Naive thymus-derived CD8-positive, alpha-beta T cell (primary cell): ENCODE measurements around the gene AGPAT3. TPM values are rescaled to one million over a fixed set of nuclear protein-coding genes. Genes with fewer than 3 reads are reported as not detected.

Experiments
- ATAC-seq, 2 donors: fragments of 150-1000 bp; cut with Tn5 transposase in 1 of 2; sonication (Bioruptor Pico), chemical (Tn5 transposase) in 1 of 2; 1 replicate in 1 of 2; 2 replicates in 1 of 2; pipeline ENCODE4 v1.10.0; 2021; ENCODE audit warnings: mild to moderate bottlenecking in 2 of 2, moderate library complexity in 2 of 2
- POLR2A ChIA-PET: fragments of 350-600 bp; sonication (Branson Sonifier 250); formaldehyde crosslinking; loops from one replicate; lab custom pipeline; 2021; ENCODE audit warnings: antibody characterized with exemption; lab: Charles Lee
- DNase-seq, 10 donors: peaks; one replicate each; pipeline versions ENCODE4 v3.0.0 to v3.0.0-alpha.2; 2020 to 2022
- H3K27ac Mint-ChIP-seq, 10 donors: one replicate each; pipeline ENCODE4 v1.8.0; 2020 to 2022; ENCODE audit warnings: mild to moderate bottlenecking in 10 of 10, mixed read lengths in 10 of 10, moderate library complexity in 4 of 10, inconsistent platforms in 1 of 10
- H3K27me3 Mint-ChIP-seq, 5 donors: one replicate each; pipeline ENCODE4 v1.8.0; 2021 to 2022; ENCODE audit warnings: mixed read lengths in 5 of 5
- H3K36me3 Mint-ChIP-seq, 3 donors: one replicate each; pipeline ENCODE4 v1.8.0; 2020 to 2022; ENCODE audit warnings: mixed read lengths in 3 of 3, mild to moderate bottlenecking in 2 of 3, inconsistent platforms in 1 of 3
- H3K4me1 Mint-ChIP-seq, 4 donors: one replicate each; pipeline ENCODE4 v1.8.0; 2021 to 2022; ENCODE audit warnings: mixed read lengths in 4 of 4
- H3K4me3 Mint-ChIP-seq, 10 donors: one replicate each; pipeline ENCODE4 v1.8.0; 2020 to 2022; ENCODE audit warnings: mild to moderate bottlenecking in 10 of 10, mixed read lengths in 10 of 10, moderate library complexity in 6 of 10, inconsistent platforms in 1 of 10
- H3K9me3 Mint-ChIP-seq, 9 donors: one replicate each; pipeline ENCODE4 v1.8.0; 2020 to 2022; ENCODE audit warnings: mixed read lengths in 9 of 9, mild to moderate bottlenecking in 3 of 9, inconsistent platforms in 1 of 9, moderate library complexity in 1 of 9
- polyA plus RNA-seq, 3 donors: library from polyadenylated mRNA; unstranded; fragments of 300-500 nt; fragmentation: Illumina TruSeq; gene quantifications; one replicate each; pipeline ENCODE4 v1.2.3, GENCODE V29; 2021
- total RNA-seq, 8 experiments: library from RNA in 2 of 8; stranded (reverse) in 2 of 8; gene quantifications; one replicate each; pipeline ENCODE4 v1.2.3 and lab custom pipeline; 2021 to 2026

Gene AGPAT3
- total and polyA plus RNA-seq, 5 experiments from 2014 or later: 10.9 to 59.0 (median 18.0) TPM

DNA sequence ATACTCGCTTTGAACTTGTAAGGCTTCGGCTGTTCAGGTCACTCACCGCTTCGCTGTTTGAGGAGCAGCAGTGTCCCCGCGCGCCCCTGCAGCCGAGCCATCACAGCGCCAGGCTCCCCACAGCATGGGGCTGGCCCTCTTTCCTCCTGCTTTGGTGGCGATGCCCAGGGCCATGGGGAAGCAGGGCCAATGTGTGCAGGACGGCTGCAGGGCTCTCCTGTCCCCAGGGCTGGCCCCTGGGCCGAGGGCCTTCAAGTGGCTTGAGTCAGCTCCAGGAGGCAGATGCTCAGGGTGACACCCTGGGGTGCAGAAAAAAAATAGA lies 108.6 kb downstream of the AGPAT3 start:
- no peaks in the 10 kb centered on the region for H3K9me3 Mint-ChIP-seq
- no peaks in the 10 kb centered on the region for H3K27me3 Mint-ChIP-seq
- peaks cover 0 to 47% (median 8%) of the 10 kb centered on the region in 3 donors for H3K36me3 Mint-ChIP-seq
- no peak overlapping the region for H3K4me3 Mint-ChIP-seq
- peaks cover 8 to 14% (median 12%) of the 10 kb centered on the region in 4 donors for H3K4me1 Mint-ChIP-seq
- ATAC-seq: no peak
- POLR2A ChIA-PET: no interaction called here
- no peak for DNase-seq
- peak overlapping the region in 2 of 10 donors; percentile 44 to 54 for H3K27ac Mint-ChIP-seq

DNA sequence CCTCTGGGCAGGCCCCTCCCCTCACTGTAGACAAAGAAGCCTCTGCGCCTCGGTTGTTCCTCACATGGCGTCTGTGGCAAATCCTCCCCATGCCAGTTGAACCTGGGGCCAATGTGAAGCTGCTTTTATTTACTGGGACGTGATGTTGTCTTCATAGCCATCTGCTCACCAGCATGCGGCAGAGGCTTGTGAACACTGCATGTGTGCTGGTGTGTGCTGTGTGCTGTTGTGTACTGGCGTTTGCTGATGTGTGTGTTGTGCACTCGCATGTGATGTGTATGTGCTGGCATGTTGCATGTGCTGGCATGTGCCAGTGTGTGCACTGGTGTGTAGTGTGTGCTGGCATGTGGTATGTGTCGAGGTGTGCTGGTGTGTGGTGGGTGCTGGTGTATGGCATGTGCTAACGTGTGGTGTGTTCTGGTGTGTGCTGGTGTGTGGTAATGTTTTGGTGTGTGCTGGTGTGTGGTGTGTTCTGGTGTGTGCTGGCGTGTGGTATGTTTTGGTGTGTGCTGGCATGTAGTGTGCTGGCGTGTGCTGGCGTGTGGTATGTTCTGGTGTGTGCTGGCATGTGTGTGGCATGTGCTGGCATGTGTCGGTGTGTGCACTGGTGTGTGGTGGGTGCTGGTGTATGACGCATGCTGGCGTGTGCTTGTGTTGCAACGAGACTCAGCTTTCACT lies 109.9 kb downstream of the AGPAT3 start:
- no peaks in the 10 kb centered on the region for H3K9me3 Mint-ChIP-seq
- peak; percentile 24 to 28 for ATAC-seq
- no peaks in the 10 kb centered on the region for H3K27me3 Mint-ChIP-seq
- H3K4me3 Mint-ChIP-seq: peak overlapping the region in 1 of 10 donors; percentile 60
- H3K4me1 Mint-ChIP-seq: peaks cover 8 to 16% (median 12%) of the 10 kb centered on the region in 4 donors
- H3K36me3 Mint-ChIP-seq: peaks cover 0 to 43% (median 8%) of the 10 kb centered on the region in 3 donors
- POLR2A ChIA-PET: interaction anchor here (0.6 to 0.9 kb wide), 2 partner anchors 109 to 164 kb away, joined by 3 to 4 read pairs; no protein-coding TSS in a partner anchor
- DNase-seq: peak in 1 of 10 donors; percentile 40
- peak overlapping the region in 6 of 10 donors; percentile 1 to 92 (median 24) for H3K27ac Mint-ChIP-seq

- peak; percentile 69 to 89 (median 78) for DNase-seq
- Mint-ChIP-seq H3K27me3 (no peaks in the 10 kb centered on the region), H3K4me1 (peaks cover 8 to 16% (median 12%) of the 10 kb centered on the region in 4 donors), H3K4me3 (peak overlapping the region in 1 of 10 donors; percentile 60), H3K9me3 (no peaks in the 10 kb centered on the region), H3K27ac (peak overlapping the region in 5 of 10 donors; percentile 1 to 43 (median 22)), H3K36me3 (peaks cover 0 to 37% (median 5%) of the 10 kb centered on the region in 3 donors)
- ATAC-seq: peak; percentile 97
- POLR2A ChIA-PET: interaction anchor here (0.6 to 0.9 kb wide), 3 partner anchors 42 to 165 kb away, joined by 3 to 4 read pairs (median 4); no protein-coding TSS in a partner anchor
Measured at GRCh38 chr21:43975469-43976098, 110.6 kb downstream of the AGPAT3 start.

DNA sequence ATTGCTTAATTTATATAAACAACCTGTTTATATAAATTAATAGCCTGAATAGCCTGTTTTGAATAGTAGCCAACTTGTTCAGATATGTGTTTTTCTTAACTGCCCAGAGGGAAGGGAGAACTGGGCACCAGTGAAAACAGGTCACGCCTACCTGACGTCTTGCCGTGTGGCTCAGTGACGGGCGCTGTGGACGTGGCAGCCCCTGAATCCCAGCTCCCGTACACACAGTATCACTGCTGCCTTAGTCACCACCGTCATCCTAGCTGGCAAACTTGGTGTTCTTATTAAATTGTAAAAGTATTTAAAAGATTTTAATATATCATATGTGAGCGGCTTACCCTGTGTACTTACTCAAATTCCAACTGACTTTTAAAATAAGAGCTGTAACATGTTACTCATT lies 111.6 kb downstream of the AGPAT3 start:
- H3K4me1 Mint-ChIP-seq: peaks cover 8 to 16% (median 12%) of the 10 kb centered on the region in 4 donors
- no peaks in the 10 kb centered on the region for H3K27me3 Mint-ChIP-seq
- ATAC-seq (no peak), DNase-seq (peak in 1 of 10 donors; percentile 6)
- H3K27ac Mint-ChIP-seq: no peak overlapping the region
- H3K36me3 Mint-ChIP-seq: peaks cover 0 to 33% (median 4%) of the 10 kb centered on the region in 3 donors
- no peaks in the 10 kb centered on the region for H3K9me3 Mint-ChIP-seq
- POLR2A ChIA-PET: no interaction called here
- no peak overlapping the region for H3K4me3 Mint-ChIP-seq

DNA sequence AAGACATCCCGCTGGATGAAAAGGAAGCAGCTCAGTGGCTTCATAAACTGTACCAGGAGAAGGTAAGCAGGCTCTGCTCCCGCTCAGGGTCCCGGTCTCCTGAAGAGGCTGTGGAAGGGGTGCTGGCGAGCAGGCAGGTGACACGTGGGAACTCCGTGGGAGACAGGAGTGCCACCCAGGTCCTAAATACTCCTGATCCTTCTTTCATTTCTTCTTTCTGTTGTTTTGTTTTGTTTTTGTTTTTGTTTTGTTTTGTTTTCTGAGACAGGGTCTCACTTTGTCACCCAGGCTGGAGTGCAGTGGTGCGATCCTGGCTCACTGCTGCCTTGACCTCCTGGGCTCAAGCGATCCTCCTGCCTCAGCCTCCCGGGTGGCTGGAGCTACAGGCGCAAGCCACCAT lies 113.0 kb downstream of the AGPAT3 start:
- Mint-ChIP-seq H3K36me3 (peaks cover 0 to 30% (median 0%) of the 10 kb centered on the region in 3 donors), H3K4me3 (no peak overlapping the region), H3K27ac (no peak overlapping the region), H3K4me1 (peaks cover 8 to 16% (median 13%) of the 10 kb centered on the region in 4 donors), H3K9me3 (no peaks in the 10 kb centered on the region), H3K27me3 (no peaks in the 10 kb centered on the region)
- no peak for DNase-seq
- ATAC-seq: no peak
- POLR2A ChIA-PET: interaction anchor here (0.6 to 0.9 kb wide), 3 partner anchors 29 to 1865 kb away, joined by 3 to 5 read pairs (median 3); no protein-coding TSS in a partner anchor

DNA sequence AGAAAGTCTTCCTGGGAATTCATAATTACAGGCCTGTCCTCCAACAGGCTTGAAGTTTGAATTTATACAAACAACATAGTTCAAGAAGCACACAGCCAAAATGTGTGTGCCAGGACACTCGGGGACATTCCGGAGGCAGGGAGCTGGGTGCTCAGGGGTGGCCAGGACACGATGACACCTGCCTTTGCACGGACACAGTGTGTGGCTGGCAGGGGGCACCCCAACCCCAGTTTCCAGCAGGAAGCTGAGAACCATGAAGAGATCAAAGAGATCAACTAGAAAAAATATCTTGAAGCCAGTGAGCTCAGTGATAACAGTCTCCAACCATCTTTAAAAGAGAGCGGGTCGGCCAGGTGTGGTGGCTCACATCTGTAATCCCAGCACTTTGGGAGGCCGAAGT lies 114.6 kb downstream of the AGPAT3 start:
- Mint-ChIP-seq H3K27ac (peak overlapping the region in 2 of 10 donors; percentile 5 to 62), H3K4me1 (peaks cover 8 to 19% (median 9%) of the 10 kb centered on the region in 4 donors), H3K9me3 (no peaks in the 10 kb centered on the region), H3K36me3 (peaks cover 0 to 29% (median 0%) of the 10 kb centered on the region in 3 donors), H3K4me3 (no peak overlapping the region), H3K27me3 (no peaks in the 10 kb centered on the region)
- ATAC-seq (no peak), DNase-seq (peak in 1 of 10 donors; percentile 10)
- POLR2A ChIA-PET: no interaction called here

DNA sequence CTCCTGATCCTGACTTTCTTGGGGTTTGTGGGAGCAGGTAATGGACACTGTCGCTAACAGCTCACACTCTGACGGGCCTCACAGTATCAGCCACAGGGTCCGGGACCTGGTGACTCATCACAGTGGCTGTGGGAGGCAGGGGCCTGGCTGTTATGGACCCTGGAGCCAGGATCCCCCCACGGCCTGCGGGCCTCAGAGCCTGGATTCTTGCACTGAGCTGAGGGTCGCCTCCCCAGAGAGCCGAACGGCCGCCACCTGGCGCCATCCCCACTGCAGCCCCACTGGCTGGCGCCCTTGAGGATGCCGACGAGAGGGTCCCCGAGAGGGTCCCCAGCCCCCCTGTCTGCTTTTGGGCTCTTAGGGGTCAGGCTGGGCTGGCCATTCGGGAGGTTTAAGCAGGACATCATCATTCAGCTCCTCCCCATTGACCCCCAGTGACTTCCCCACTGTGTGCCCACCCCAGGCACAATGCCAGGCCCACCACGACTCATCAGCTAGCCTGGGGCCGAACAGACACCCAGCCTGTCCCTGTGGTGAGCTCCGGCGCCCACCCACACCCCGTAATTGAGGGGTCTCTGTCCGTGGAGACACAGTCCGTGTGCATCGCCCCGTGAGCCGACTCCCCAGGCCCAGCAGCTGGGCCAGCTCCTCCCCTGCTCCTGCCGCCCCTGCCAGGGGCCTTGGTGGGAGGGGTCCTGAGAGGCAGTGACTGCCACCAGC lies 116.3 kb downstream of the AGPAT3 start:
- Mint-ChIP-seq H3K36me3 (peaks cover 0 to 29% (median 0%) of the 10 kb centered on the region in 3 donors), H3K4me1 (peaks cover 12 to 21% (median 12%) of the 10 kb centered on the region in 4 donors), H3K4me3 (no peak overlapping the region), H3K27ac (peak overlapping the region in 2 of 10 donors; percentile 29 to 69), H3K9me3 (no peaks in the 10 kb centered on the region), H3K27me3 (no peaks in the 10 kb centered on the region)
- ATAC-seq (no peak), DNase-seq (no peak)
- POLR2A ChIA-PET: no interaction called here

DNA sequence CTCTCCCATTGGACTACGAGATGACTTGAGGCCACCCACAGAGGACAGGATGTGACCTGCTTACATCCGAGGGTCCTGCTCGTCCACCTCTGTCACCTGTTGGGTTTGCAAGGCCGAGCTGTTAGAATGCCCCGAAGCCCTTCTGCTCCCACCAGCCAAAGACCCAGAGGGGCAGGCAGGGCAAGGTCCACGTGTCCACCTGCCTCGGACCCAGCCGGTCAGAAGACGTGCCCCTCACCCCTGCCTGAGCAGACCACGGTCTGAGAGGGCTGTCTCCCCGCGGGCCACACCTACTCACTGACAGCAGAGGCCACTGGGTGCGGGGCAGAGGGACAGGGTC lies 116.8 kb downstream of the AGPAT3 start:
- peak overlapping the region in 1 of 10 donors; percentile 13 for H3K27ac Mint-ChIP-seq
- ATAC-seq: no peak
- DNase-seq: no peak
- H3K36me3 Mint-ChIP-seq: peaks cover 0 to 29% (median 0%) of the 10 kb centered on the region in 3 donors
- POLR2A ChIA-PET: no interaction called here
- H3K9me3 Mint-ChIP-seq: no peaks in the 10 kb centered on the region
- no peaks in the 10 kb centered on the region for H3K27me3 Mint-ChIP-seq
- peaks cover 16 to 27% (median 18%) of the 10 kb centered on the region in 4 donors for H3K4me1 Mint-ChIP-seq
- H3K4me3 Mint-ChIP-seq: no peak overlapping the region

DNA sequence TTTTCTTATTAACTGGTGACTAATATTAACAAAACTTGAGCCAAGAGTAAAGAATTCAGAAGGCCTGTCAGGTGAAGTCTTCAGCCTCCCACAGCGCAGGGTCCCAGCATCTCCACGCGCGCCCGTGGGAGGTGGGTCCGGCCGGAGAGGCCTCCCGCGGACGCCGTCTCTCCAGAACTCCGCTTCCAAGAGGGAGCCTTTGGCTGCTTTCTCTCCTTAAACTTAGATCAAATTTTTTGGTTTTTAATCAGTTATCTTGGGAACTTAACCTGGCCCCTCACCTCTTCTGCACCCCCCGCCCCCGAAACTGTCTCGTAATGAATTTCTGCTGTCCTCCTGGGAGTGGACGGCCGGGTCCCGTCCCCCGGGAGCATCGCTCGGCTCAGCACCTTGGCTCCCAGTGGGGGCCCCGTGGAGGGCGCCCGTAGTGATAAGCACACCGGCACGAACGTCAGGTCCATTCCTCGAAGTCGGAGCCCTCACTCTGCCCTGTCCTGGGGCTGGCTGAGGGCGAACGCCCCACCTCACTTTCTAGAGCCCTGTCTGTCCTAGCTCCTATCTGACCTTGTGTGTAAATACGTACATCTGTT lies 117.6 kb downstream of the AGPAT3 start:
- no peak overlapping the region for H3K4me3 Mint-ChIP-seq
- H3K27me3 Mint-ChIP-seq: no peaks in the 10 kb centered on the region
- POLR2A ChIA-PET: no interaction called here
- DNase-seq: no peak
- H3K27ac Mint-ChIP-seq: peak overlapping the region in 3 of 10 donors; percentile 35 to 83 (median 74)
- peaks cover 16 to 27% (median 18%) of the 10 kb centered on the region in 4 donors for H3K4me1 Mint-ChIP-seq
- peaks cover 0 to 29% (median 0%) of the 10 kb centered on the region in 3 donors for H3K36me3 Mint-ChIP-seq
- no peak for ATAC-seq
- H3K9me3 Mint-ChIP-seq: no peaks in the 10 kb centered on the region

DNA sequence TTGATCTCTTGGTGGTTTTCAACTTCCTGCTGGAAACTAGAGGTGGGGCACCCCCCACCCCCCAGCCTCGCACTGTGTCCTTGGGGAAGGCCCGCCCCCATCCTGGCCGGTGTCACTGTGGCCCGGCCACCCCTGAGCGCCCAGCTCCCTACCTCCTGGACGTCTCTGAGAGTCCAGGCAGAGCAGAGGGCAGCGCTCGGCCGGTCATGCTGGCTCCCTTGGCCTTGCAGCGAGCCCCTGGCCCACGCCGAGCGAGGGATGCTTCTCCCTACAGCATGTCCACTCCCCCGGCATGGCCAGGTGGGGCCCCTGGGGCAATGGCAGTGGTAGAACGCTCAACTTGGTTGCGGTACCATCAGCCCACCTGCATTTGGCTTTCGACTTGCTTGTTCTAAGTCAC lies 118.4 kb downstream of the AGPAT3 start:
- POLR2A ChIA-PET: interaction anchor here (0.6 kb wide), 1 partner anchor 410 kb away, joined by 4 read pairs; no protein-coding TSS in a partner anchor
- DNase-seq (no peak), ATAC-seq (no peak)
- H3K36me3 Mint-ChIP-seq: peaks cover 0 to 25% (median 0%) of the 10 kb centered on the region in 3 donors
- H3K4me3 Mint-ChIP-seq: no peak overlapping the region
- H3K9me3 Mint-ChIP-seq: no peaks in the 10 kb centered on the region
- peak overlapping the region in 4 of 10 donors; percentile 10 to 83 (median 58) for H3K27ac Mint-ChIP-seq
- H3K4me1 Mint-ChIP-seq: peaks cover 16 to 27% (median 18%) of the 10 kb centered on the region in 4 donors
- no peaks in the 10 kb centered on the region for H3K27me3 Mint-ChIP-seq

DNA sequence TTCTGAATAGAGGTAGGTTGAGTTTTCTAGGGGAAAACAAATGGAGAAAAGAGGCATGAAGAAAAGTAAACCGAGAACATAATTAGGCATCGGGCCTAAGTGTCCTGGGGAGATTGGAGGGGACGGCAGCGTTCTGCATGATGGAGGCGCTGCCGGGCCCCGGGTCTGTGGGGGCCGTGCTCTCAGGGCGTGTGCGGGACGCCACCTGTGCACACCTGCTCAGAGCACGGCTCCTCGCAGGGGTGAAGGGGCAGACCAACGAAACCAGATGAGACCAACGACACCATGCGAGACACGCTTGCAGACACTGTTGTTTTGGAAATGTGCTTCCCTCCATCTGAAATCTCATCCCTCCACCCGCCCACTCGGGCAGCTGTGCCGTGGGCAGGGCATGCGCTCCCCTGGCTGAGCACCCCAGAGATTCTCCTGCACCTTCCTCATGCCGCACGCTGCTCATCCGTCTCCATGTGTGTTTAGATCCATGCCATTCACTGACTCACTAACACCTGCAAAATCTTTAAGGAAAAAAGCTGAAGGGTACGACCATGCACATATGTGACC lies 118.9 kb downstream of the AGPAT3 start:
- H3K27me3 Mint-ChIP-seq: no peaks in the 10 kb centered on the region
- ATAC-seq: no peak
- H3K4me1 Mint-ChIP-seq: peaks cover 16 to 27% (median 18%) of the 10 kb centered on the region in 4 donors
- H3K9me3 Mint-ChIP-seq: no peaks in the 10 kb centered on the region
- no peak overlapping the region for H3K4me3 Mint-ChIP-seq
- DNase-seq: no peak
- peak overlapping the region in 6 of 10 donors; percentile 10 to 73 (median 42) for H3K27ac Mint-ChIP-seq
- POLR2A ChIA-PET: interaction anchor here (0.6 kb wide), 1 partner anchor 410 kb away, joined by 4 read pairs; no protein-coding TSS in a partner anchor
- H3K36me3 Mint-ChIP-seq: peaks cover 0 to 21% (median 0%) of the 10 kb centered on the region in 3 donors
